HEK293 (cell line): ENCODE results near the gene NOC4L.

Experiments
- CTCF ChIA-PET: fragments of 350-600 bp; formaldehyde crosslinking; extraction: SDS; loops from one replicate; lab custom pipeline; 2021; ENCODE audit warnings: antibody characterized with exemption; lab: Yijun Ruan, JAX
- POLR2A ChIA-PET: fragments of 300-600 bp; formaldehyde crosslinking; extraction: SDS; loops from one replicate; lab custom pipeline; 2020; ENCODE audit warnings: antibody characterized with exemption, inconsistent platforms; lab: Yijun Ruan, JAX
- H3K27ac ChIP-seq: fragments of 200-500 bp; sonication (Bioruptor generic); 2 replicates; pipeline ENCODE4 v1.5.1; 2014; ENCODE audit warnings: low read depth, low read length, control low read depth, inconsistent platforms; ENCODE audit errors: extremely low read depth
- H3K36me3 ChIP-seq, 2 experiments: fragments of 200-500 bp in 1 of 2; sonication (Bioruptor generic) in 1 of 2; 1 replicate in 1 of 2; 2 replicates in 1 of 2; pipeline ENCODE4 v1.5.1; 2014 to 2017; ENCODE audit warnings: inconsistent platforms in 2 of 2, low read length in 2 of 2; ENCODE audit not compliant: control insufficient read depth in 2 of 2, insufficient read depth in 1 of 2
- H3K4me1 ChIP-seq: fragments of 200-500 bp; sonication (Bioruptor generic); 2 replicates; pipeline ENCODE4 v1.5.1; 2014; ENCODE audit warnings: mild to moderate bottlenecking, low read length, inconsistent platforms; ENCODE audit not compliant: control insufficient read depth, insufficient read depth
- H3K4me3 ChIP-seq: 2 replicates; pipeline ENCODE4 v1.5.1; 2011; ENCODE audit warnings: low read depth, mild to moderate bottlenecking, control low read depth, low read length, moderate library complexity
- H3K9me3 ChIP-seq: fragments of 200-500 bp; sonication (Bioruptor generic); 2 replicates; pipeline ENCODE4 v1.5.1; 2014; ENCODE audit warnings: low read depth, low read length, inconsistent platforms; ENCODE audit not compliant: control insufficient read depth, insufficient read depth
- ATF2 ChIP-seq: fragments of 450-650 bp; formaldehyde crosslinking; IDR thresholded peaks from 2 replicates; pipeline ENCODE4 v1.5.1; 2016; ENCODE audit warnings: missing biosample characterization, missing genetic modification characterization, low read depth
- CTCF ChIP-seq: fragments of 450-650 bp; formaldehyde crosslinking; IDR thresholded peaks from 2 replicates; pipeline ENCODE4 v1.5.1; 2016; ENCODE audit warnings: missing biosample characterization, missing genetic modification characterization
- FEZF1 ChIP-seq: fragments of 450-650 bp; formaldehyde crosslinking; IDR thresholded peaks from 2 replicates; pipeline ENCODE4 v1.5.1; 2016; ENCODE audit warnings: missing biosample characterization, missing genetic modification characterization
- KLF1 ChIP-seq: fragments of 450-650 bp; formaldehyde crosslinking; IDR thresholded peaks from 2 replicates; pipeline ENCODE4 v1.5.1; 2016; ENCODE audit warnings: missing biosample characterization, missing genetic modification characterization
- KLF16 ChIP-seq: fragments of 450-650 bp; formaldehyde crosslinking; IDR thresholded peaks from 2 replicates; pipeline ENCODE4 v1.5.1; 2017; ENCODE audit warnings: missing biosample characterization, missing genetic modification characterization
- PATZ1 ChIP-seq: fragments of 450-650 bp; formaldehyde crosslinking; IDR thresholded peaks from 2 replicates; pipeline ENCODE4 v1.5.1; 2016; ENCODE audit warnings: missing biosample characterization, missing genetic modification characterization
- PRDM10 ChIP-seq: fragments of 450-650 bp; formaldehyde crosslinking; IDR thresholded peaks from 2 replicates; pipeline ENCODE4 v1.5.1; 2016; ENCODE audit warnings: missing biosample characterization, missing genetic modification characterization
- ZFP41 ChIP-seq: fragments of 450-650 bp; formaldehyde crosslinking; IDR thresholded peaks from 2 replicates; pipeline ENCODE4 v1.5.1; 2016; ENCODE audit warnings: missing biosample characterization, missing genetic modification characterization, borderline replicate concordance
- ZNF10 ChIP-seq: fragments of 450-650 bp; formaldehyde crosslinking; IDR thresholded peaks from 2 replicates; pipeline ENCODE4 v1.5.1; 2017; ENCODE audit warnings: missing biosample characterization, missing genetic modification characterization
- ZNF133 ChIP-seq: fragments of 450-650 bp; formaldehyde crosslinking; IDR thresholded peaks from 2 replicates; pipeline ENCODE4 v1.5.1; 2016; ENCODE audit warnings: missing biosample characterization, missing genetic modification characterization
- ZNF175 ChIP-seq: fragments of 450-650 bp; formaldehyde crosslinking; IDR thresholded peaks from 2 replicates; pipeline ENCODE4 v1.5.1; 2016; ENCODE audit warnings: missing biosample characterization, missing genetic modification characterization
- ZNF214 ChIP-seq: fragments of 450-650 bp; formaldehyde crosslinking; IDR thresholded peaks from 2 replicates; pipeline ENCODE4 v1.5.1; 2017; ENCODE audit warnings: missing biosample characterization, mild to moderate bottlenecking, missing genetic modification characterization, borderline replicate concordance
- ZNF350 ChIP-seq: fragments of 450-650 bp; formaldehyde crosslinking; IDR thresholded peaks from 2 replicates; pipeline ENCODE4 v1.5.0; 2017; ENCODE audit warnings: missing biosample characterization, mild to moderate bottlenecking, missing genetic modification characterization
- ZNF596 ChIP-seq: fragments of 450-650 bp; IDR thresholded peaks from 2 replicates; pipeline ENCODE4 v1.5.0; 2018; ENCODE audit warnings: missing biosample characterization, mild to moderate bottlenecking, missing genetic modification characterization, moderate library complexity
- ZNF623 ChIP-seq: fragments of 450-650 bp; formaldehyde crosslinking; IDR thresholded peaks from 2 replicates; pipeline ENCODE4 v1.5.1; 2016; ENCODE audit warnings: missing biosample characterization, missing genetic modification characterization
- ZNF660 ChIP-seq: fragments of 450-650 bp; IDR thresholded peaks from 2 replicates; pipeline ENCODE4 v1.5.1; 2018; ENCODE audit warnings: missing biosample characterization, mild to moderate bottlenecking, missing genetic modification characterization
- ZNF670 ChIP-seq: fragments of 450-650 bp; formaldehyde crosslinking; IDR thresholded peaks from 2 replicates; pipeline ENCODE4 v1.5.1; 2016; ENCODE audit warnings: missing biosample characterization, missing genetic modification characterization, low read depth
- ZNF791 ChIP-seq: fragments of 450-650 bp; formaldehyde crosslinking; IDR thresholded peaks from 2 replicates; pipeline ENCODE4 v1.5.1; 2016; ENCODE audit warnings: missing biosample characterization, missing genetic modification characterization
- ZSCAN4 ChIP-seq: fragments of 450-650 bp; formaldehyde crosslinking; IDR thresholded peaks from 2 replicates; pipeline ENCODE4 v1.5.1; 2017; ENCODE audit warnings: missing biosample characterization, missing genetic modification characterization

NOC4L gene

GRCh38 chr12:132116709-132117557, 27.3 kb upstream of the NOC4L start:
- Histone ChIP-seq H3K4me1 (no peaks in the 10 kb centered on the region), H3K36me3 (peaks cover 12 to 85% of the 10 kb centered on the region in 2 experiments; a peak in 2 of 3 replicates), H3K4me3 (no peak overlapping the region), H3K27ac (no peak overlapping the region), H3K9me3 (no peaks in the 10 kb centered on the region)
- CTCF ChIA-PET: no interaction called here
- POLR2A ChIA-PET: no interaction called here
- TF ChIP-seq CTCF (tag by site-specific recombination): no peak
- no peak for TF ChIP-seq ZNF175 (tag by site-specific recombination)
- no peak for TF ChIP-seq PATZ1 (tag by site-specific recombination)
- no peak for TF ChIP-seq ZNF660
- TF ChIP-seq ZNF350 (tag by site-specific recombination): no peak
- TF ChIP-seq KLF1: no peak
- no peak for TF ChIP-seq FEZF1
- no peak for TF ChIP-seq PRDM10 (tag by site-specific recombination)
- no peak for TF ChIP-seq ZNF214 (tag by site-specific recombination)
- no peak for TF ChIP-seq ZNF10
- TF ChIP-seq KLF16 (tag by site-specific recombination): no peak
- no peak for TF ChIP-seq ZFP41 (tag by site-specific recombination)
- TF ChIP-seq ZNF623 (tag by site-specific recombination): no peak
- TF ChIP-seq ZSCAN4 (tag by site-specific recombination): no peak
- TF ChIP-seq ZNF133 (tag by site-specific recombination): no peak
- TF ChIP-seq ZNF596 (tag by site-specific recombination): no peak
- TF ChIP-seq ATF2: no peak
- no peak for TF ChIP-seq ZNF670 (tag by site-specific recombination)
- TF ChIP-seq ZNF791 (tag by site-specific recombination): no peak
